ENCODE data around the gene DOK6. TPM values are rescaled to one million over a fixed set of nuclear protein-coding genes. Genes with fewer than 3 reads are reported as not detected.

DOK6 gene
- total RNA-seq, 1 donor from 2014 or later: 3.2 TPM

GRCh38 chr18:69839497-69839896 is 438.8 kb downstream of the DOK6 start:
- DNase-seq: no peak

GRCh38 chr18:69840001-69840400 is 439.3 kb downstream of the DOK6 start:
- no peak for DNase-seq
- Histone ChIP-seq H3K36me3 (no peaks in the 10 kb centered on the region), H3K4me3 (no peak overlapping the region), H3K27ac (no peak overlapping the region), H3K9me3 (no peaks in the 10 kb centered on the region), H3K27me3 (ENCODE audit: low read depth) (no peaks in the 10 kb centered on the region), H3K4me1 (no peaks in the 10 kb centered on the region)
- intact Hi-C loops (cut with DNase I): no loop called here
- ATAC-seq: no peak
- TF ChIP-seq CTCF (IDR thresholded peaks at IDR 0.05): no peak

More at GRCh38 chr18:69839497-69839896, 438.8 kb downstream of the DOK6 start:
- Histone ChIP-seq H3K4me1 (no peaks in the 10 kb centered on the region), H3K27me3 (ENCODE audit: low read depth) (no peaks in the 10 kb centered on the region), H3K27ac (no peak overlapping the region), H3K9me3 (no peaks in the 10 kb centered on the region), H3K4me3 (no peak overlapping the region), H3K36me3 (no peaks in the 10 kb centered on the region)
- TF ChIP-seq CTCF (IDR thresholded peaks at IDR 0.05): no peak
- intact Hi-C loops (cut with DNase I): no loop called here
- no peak for ATAC-seq

GRCh38 chr18:69840445-69840844 is 439.8 kb downstream of the DOK6 start:
- Histone ChIP-seq H3K4me3 (no peak overlapping the region), H3K9me3 (no peaks in the 10 kb centered on the region), H3K4me1 (peaks cover 1% of the 10 kb centered on the region), H3K27ac (no peak overlapping the region), H3K27me3 (ENCODE audit: low read depth) (no peaks in the 10 kb centered on the region), H3K36me3 (no peaks in the 10 kb centered on the region)
- ATAC-seq (no peak), DNase-seq (no peak)
- intact Hi-C loops (cut with DNase I): no loop called here
- no peak for TF ChIP-seq CTCF (IDR thresholded peaks at IDR 0.05)

- H3K27ac ChIP-seq: no peak overlapping the region
- H3K9me3 ChIP-seq: no peaks in the 10 kb centered on the region
- H3K27me3 ChIP-seq (ENCODE audit: low read depth): no peaks in the 10 kb centered on the region
- H3K36me3 ChIP-seq: no peaks in the 10 kb centered on the region
- no peak for ATAC-seq
- peaks cover 8% of the 10 kb centered on the region for H3K4me1 ChIP-seq
- TF ChIP-seq CTCF (IDR thresholded peaks at IDR 0.05): no peak
- no peak overlapping the region for H3K4me3 ChIP-seq
- intact Hi-C loops (cut with DNase I): no loop called here
- no peak for DNase-seq
Measured at GRCh38 chr18:69841117-69841516, 440.4 kb downstream of the DOK6 start.

- Histone ChIP-seq H3K4me1 (peaks cover 13% of the 10 kb centered on the region), H3K9me3 (no peaks in the 10 kb centered on the region), H3K36me3 (no peaks in the 10 kb centered on the region), H3K27ac (no peak overlapping the region), H3K27me3 (ENCODE audit: low read depth) (no peaks in the 10 kb centered on the region), H3K4me3 (no peak overlapping the region)
- ATAC-seq (no peak), DNase-seq (no peak)
- intact Hi-C loops (cut with DNase I): no loop called here
- no peak for TF ChIP-seq CTCF (IDR thresholded peaks at IDR 0.05)
Measured at GRCh38 chr18:69843015-69843414, 442.3 kb downstream of the DOK6 start.

GRCh38 chr18:69844656-69845055 is 444.0 kb downstream of the DOK6 start:
- Histone ChIP-seq H3K36me3 (no peaks in the 10 kb centered on the region), H3K9me3 (no peaks in the 10 kb centered on the region), H3K4me1 (peaks cover 13% of the 10 kb centered on the region), H3K27me3 (ENCODE audit: low read depth) (no peaks in the 10 kb centered on the region), H3K4me3 (no peak overlapping the region), H3K27ac (no peak overlapping the region)
- intact Hi-C loops (cut with DNase I): no loop called here
- no peak for TF ChIP-seq CTCF (IDR thresholded peaks at IDR 0.05)
- DNase-seq: no peak
- no peak for ATAC-seq

Data from lower lobe of right lung (tissue), 2 donors.